ENCODE results near the gene NLGN2. TPM values are rescaled to one million over a fixed set of nuclear protein-coding genes. Genes with fewer than 3 reads are reported as not detected.

The NLGN2 gene
- total and polyA plus RNA-seq, 2 of the 8 experiments (the other 6 are each of a cell fraction or from before 2014, with no cell fraction given) = 21.2 to 62.8 TPM

GRCh38 chr17:7396147-7396546, 11.5 kb upstream of the NLGN2 start:
- Histone ChIP-seq H2BK120ac (replicated peaks; ENCODE audit: low read depth, low read length) (no peak overlapping the region), H4K20me1 (replicated peaks in 1 of 2; ENCODE audit: control insufficient read depth in 1 of 2, insufficient read depth in 2 of 2, low read length in 2 of 2) (peaks cover 0 to 2% of the 10 kb centered on the region in 2 experiments), H2BK20ac (ENCODE audit: low read length) (no peak overlapping the region), H3K23me2 (ENCODE audit: low read depth, low read length) (peaks cover 14% of the 10 kb centered on the region; the same call in 1 of the 2 replicates), H3K27ac (ENCODE audit: low read depth, low read length) (no peak overlapping the region), H4K8ac (ENCODE audit: extremely low read depth, insufficient read depth, low read length) (no peak overlapping the region), H2AK5ac (ENCODE audit: low read depth, low read length) (no peak overlapping the region), H4K91ac (replicated peaks; ENCODE audit: insufficient read length, low read length) (no peak overlapping the region), H3K79me2 (ENCODE audit: control insufficient read depth in 1 of 2, insufficient read depth in 2 of 2, low read length in 2 of 2) (no peaks in the 10 kb centered on the region), H3K79me1 (ENCODE audit: low read depth, low read length) (no peaks in the 10 kb centered on the region; the same call in 1 of the 2 replicates), H2BK5ac (ENCODE audit: low read depth, low read length) (no peak overlapping the region), H2BK15ac (ENCODE audit: low read length) (no peak overlapping the region), H2BK12ac (ENCODE audit: low read depth, low read length) (no peak overlapping the region), H3K4ac (replicated peaks; ENCODE audit: insufficient read length, low read depth, low read length) (no peak overlapping the region), H3K4me3 (ENCODE audit: extremely low read depth in 1 of 4, insufficient read depth in 2 of 4, low read depth in 3 of 4, low read length in 4 of 4) (no peak overlapping the region), H3K9ac (replicated peaks in 1 of 4; ENCODE audit: extremely low read depth in 1 of 4, low read depth in 3 of 4, low read length in 3 of 4) (no peak overlapping the region), H3K14ac (ENCODE audit: insufficient read length) (no peak overlapping the region), H3K4me1 (replicated peaks in 1 of 4; ENCODE audit: control insufficient read depth in 3 of 4, insufficient read depth in 4 of 4, low read length in 3 of 4) (peaks cover 0 to 9% (median 3%) of the 10 kb centered on the region in 4 experiments; a peak in 4 of 7 replicates), H2AFZ (ENCODE audit: low read length) (no peak overlapping the region), H3K36me3 (ENCODE audit: control insufficient read depth in 2 of 4, insufficient read depth in 4 of 4, low read length in 3 of 4) (peaks cover 0 to 6% (median 1%) of the 10 kb centered on the region in 4 experiments; a peak in 3 of 8 replicates), H3K27me3 (replicated peaks in 1 of 4; ENCODE audit: control insufficient read depth in 3 of 4, extremely low read depth in 1 of 4, insufficient read depth in 3 of 4, low read length in 3 of 4) (no peaks in the 10 kb centered on the region), H3K4me2 (ENCODE audit: insufficient read depth in 1 of 2, low read depth in 2 of 2, low read length in 2 of 2) (no peak overlapping the region), H3K9me3 (ENCODE audit: insufficient read depth in 2 of 2, low read depth in 1 of 2, low read length in 1 of 2) (no peaks in the 10 kb centered on the region), H3K56ac (replicated peaks; ENCODE audit: insufficient read length, low read depth, low read length) (no peak overlapping the region), H3K23ac (ENCODE audit: insufficient read length) (no peak overlapping the region), H3K18ac (ENCODE audit: extremely low read depth, low read length) (no peak overlapping the region), H4K5ac (ENCODE audit: insufficient read length, low read depth, low read length) (no peak overlapping the region)
- 73% methylated on average over 4 of the region's 4 CpGs; no CpG with 5 or more reads in 1 of the 2 experiments for WGBS, 2 experiments (ENCODE audit: extremely low coverage in 1 of 2, insufficient coverage in 1 of 2, insufficient read length in 1 of 2, insufficient replicate concordance in 2 of 2, low coverage in 1 of 2, low lambda C conversion rate in 2 of 2, missing lambda C conversion rate in 1 of 2)
- ChIA-PET POLR2A (ENCODE audit: partially characterized antibody) (interaction anchor here (1.0 to 2.4 kb wide), 2 partner anchors 12 to 39 kb away, joined by 3 to 5 read pairs; partner anchors contain the start of gene TMEM102), CTCF (ENCODE audit: partially characterized antibody) (interaction anchor here (0.8 to 1.8 kb wide), 4 partner anchors 8 to 115 kb away, joined by 3 to 7 read pairs (median 4); partner anchors contain the start of genes SLC2A4 and TMEM256)
- TF ChIP-seq BCL11A (IDR thresholded peaks at IDR 0.05; ENCODE audit: low read depth in 2 of 2, low read length in 2 of 2) = no peak
- TF ChIP-seq SP4 (IDR thresholded peaks at IDR 0.05; ENCODE audit: low read length) = no peak
- TF ChIP-seq SUZ12 (IDR thresholded peaks at IDR 0.05; ENCODE audit: low read length) = no peak
- FAIRE-seq = no peak
- no peak for DNase-seq (ENCODE audit: low read depth in 1 of 2, low spot score in 2 of 2)
